DMS114 treated with DMSO at 0.1 percent for 48 hours (cell line): ENCODE measurements around the gene ANP32A.
"Not testable (repeated sequence)": the region's sequence is repeated elsewhere in the genome, so short reads cannot be mapped to it uniquely, and the experiment has no call there.

ENCODE experiments used
- DNase-seq: peaks from one replicate; lab custom pipeline; 2025; ENCODE audit not compliant: unreplicated experiment; lab: John Stamatoyannopoulos, UW

ANP32A gene

GRCh38 chr15:68820295-68821189, at the start of gene ANP32A:
Gene ANP32A (minus strand): TSS chr15:68820895. CDS start chr15:68820751, 144 bp downstream.
- DNase-seq, result peak; percentile 90

- DNase-seq, result no peak
Measured at GRCh38 chr15:68868296-68868695, 47.6 kb upstream of the ANP32A start.

- DNase-seq, result no peak
Measured at GRCh38 chr15:68862415-68862814, 41.7 kb upstream of the ANP32A start.

DNA sequence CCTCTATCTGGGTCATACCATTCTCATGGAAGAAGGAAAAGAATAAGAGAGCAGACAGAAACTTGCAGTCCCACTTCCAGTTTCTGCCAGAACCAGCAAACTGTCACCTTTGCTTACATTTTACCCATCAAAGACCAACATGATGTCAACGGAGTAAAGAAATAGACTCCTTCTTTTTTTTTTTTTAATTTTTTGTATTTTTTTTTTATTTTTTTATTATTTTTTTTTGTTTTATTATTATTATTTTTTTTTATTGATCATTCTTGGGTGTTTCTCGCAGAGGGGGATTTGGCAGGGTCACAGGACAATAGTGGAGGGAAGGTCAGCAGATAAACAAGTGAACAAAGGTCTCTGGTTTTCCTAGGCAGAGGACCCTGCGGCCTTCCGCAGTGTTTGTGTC, 38.0 kb upstream of the ANP32A start:
- DNase-seq, result not testable (repeated sequence)

GRCh38 chr15:68857443-68857842, 36.7 kb upstream of the ANP32A start:
- DNase-seq, result not testable (repeated sequence)

GRCh38 chr15:68852461-68852860, 31.8 kb upstream of the ANP32A start:
- DNase-seq, result no peak

- DNase-seq, result no peak
Measured at GRCh38 chr15:68851971-68852370, 31.3 kb upstream of the ANP32A start.

DNA sequence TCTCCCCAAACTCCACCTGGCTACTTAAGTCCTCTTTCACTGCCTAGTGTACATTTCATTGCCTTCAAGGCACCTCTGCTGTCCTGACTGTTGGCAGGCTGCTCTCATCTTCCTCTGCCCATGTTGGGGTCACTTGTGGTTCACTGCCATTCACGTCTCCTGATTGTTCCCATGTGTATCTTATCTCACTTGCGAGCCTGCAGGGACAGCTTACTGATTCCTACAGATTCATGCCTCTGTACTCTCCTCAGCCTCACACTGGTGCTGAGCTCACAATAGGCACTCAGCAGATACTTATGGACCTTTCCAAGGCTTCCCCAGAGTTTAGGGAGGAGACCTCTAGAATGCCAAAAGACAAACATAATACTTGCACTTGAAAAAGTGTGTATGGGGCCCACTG, 28.8 kb upstream of the ANP32A start:
- DNase-seq, result no peak

DNA sequence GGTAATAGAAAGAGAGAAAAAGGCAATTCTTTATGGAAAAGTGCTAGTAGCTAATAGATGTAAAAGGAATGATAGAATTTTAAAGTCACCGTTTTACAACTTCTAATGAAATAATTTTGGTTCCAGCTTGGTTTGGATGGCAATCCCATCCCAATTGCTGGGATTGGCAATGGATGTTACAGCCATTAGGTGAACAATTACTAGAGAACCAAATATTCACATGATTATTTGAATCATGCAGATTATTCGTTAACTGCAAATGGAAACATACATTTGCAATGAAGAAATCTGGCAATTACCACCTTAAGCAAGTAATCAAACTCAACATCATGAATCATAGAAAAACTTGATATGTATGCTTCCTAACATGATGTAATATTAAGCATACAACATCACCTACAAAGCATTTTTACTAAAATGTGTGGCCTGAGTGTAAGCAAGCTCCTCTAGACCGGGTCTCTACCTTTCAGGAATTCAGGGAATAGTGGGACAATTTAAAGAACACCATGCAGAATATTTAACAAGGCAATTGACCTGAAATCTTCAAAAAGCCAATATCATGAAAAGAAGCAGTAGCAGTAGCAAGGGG, 26.2 kb upstream of the ANP32A start:
- no peak for DNase-seq

DNA sequence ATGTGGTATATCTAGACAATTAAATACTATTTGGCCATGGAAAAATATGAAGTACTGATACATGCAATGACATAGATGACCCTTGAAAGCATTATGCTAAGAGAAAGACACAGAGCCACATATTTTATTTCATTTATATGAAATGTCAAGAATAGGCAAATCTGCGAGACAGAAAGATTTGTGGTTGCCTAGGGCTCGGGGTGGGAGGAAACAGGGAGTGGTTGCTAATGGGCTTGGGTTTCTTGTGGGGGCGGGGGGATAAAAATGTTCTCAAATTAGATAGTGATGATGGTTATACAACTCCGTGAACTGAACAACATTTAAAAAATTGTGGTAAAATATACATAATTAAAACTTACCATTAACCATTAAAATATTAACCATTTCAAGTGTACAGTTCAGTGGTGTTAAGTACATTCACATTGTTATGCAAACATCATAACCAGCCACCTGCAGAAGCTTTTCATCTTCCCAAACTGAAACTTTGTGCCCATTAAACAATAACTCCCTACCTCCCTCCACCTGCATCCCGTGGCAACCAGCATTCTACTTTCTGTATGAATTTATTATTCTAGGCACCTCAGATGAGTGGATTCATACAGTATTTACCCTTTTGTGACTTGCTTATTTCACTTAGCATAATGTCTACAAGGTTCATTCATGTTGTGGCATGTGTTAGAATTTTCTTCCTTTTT, 24.3 kb upstream of the ANP32A start:
- DNase-seq, result no peak

DNA sequence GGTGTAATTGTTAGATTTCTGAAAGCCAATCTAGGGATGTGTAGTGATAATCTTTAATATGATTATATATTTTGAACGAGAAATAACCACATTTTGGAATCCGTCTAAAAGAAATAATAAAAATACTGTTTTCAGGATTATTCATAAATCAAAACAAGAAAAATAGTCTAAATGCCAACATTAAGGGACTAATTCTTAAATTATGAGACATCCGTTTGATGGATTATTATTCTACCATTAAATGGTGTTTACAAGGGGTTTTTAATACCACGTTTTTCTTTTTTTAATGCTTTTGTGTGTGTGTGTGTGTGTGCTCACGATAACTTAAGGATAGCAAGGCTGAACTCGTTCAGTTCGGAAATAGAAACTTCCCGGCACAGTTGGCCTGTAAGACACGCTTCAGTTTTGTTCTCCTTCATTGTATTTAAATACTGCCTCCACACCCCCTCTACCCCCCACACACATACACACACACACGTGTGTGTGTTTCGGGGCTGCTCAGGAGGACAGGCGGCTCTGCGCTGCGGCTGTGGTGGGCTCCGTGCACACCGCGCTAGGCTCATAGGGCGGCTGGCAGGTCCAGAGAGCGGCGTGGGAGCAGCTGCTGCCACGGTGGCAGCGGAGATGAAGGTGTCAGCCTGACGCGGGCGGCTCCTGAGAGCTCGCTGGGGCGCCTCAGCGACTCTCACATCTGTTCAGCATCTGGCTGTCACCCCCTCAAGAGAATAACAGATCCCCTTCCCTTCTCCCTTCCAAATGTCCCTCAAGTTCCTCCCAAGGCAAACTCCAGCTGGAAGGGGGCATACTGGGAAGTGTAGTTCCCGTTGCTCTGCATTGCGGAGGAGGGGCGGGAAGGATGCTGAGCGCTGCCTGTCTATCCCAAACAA, 23.0 kb upstream of the ANP32A start:
- peak; percentile 53 for DNase-seq

DNA sequence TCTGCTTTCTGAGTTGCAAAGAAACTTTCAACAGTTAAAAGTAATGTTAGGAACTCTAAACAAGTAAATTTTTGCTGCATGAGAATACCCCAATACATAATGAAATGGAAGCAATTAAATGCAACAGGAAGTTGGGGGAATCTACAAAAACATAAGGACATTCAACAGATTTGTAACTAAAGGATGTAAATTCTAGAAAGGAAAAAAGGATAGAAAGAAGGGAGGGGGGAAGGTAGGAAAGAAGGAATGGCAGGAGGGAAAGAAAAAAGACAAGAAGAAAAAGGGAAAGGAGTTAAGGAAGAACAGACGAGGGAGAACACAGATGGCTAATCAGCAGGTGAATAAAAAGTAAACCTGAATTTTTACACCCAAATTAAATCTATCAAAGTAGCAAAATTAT, 22.3 kb upstream of the ANP32A start:
- DNase-seq, result peak; percentile 28

DNA sequence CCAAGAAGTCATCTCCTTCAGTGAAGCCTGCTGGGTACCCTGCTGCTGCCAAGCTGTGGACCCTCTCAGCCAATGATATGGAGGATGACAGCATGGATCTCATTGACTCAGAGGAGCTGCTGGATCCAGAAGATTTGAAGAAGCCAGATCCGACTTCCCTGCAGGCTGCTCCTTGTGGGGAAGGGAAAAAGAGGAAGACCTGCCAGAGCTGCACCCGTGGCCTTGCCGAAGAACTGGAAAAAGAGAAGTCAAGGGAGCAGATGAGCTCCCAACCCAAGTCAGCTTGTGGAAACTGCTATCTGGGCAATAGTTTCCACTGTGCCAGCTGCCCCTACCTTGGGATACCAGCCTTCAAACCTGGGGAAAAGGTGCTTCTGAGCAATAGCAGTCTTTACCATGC, 13.7 kb upstream of the ANP32A start:
- no peak for DNase-seq

- DNase-seq, result no peak
Measured at GRCh38 chr15:68833700-68834331, 13.1 kb upstream of the ANP32A start.

- no peak for DNase-seq
Measured at GRCh38 chr15:68830141-68830785, 9.6 kb upstream of the ANP32A start.

- DNase-seq, result peak; percentile 30
Measured at GRCh38 chr15:68829068-68829467, 8.4 kb upstream of the ANP32A start.

- no peak for DNase-seq
Measured at GRCh38 chr15:68823561-68823960, 2.9 kb upstream of the ANP32A start.

- no peak for DNase-seq
Measured at GRCh38 chr15:68822818-68823217, 2.1 kb upstream of the ANP32A start.

GRCh38 chr15:68821841-68822381, 1.2 kb upstream of the ANP32A start:
- DNase-seq, result no peak
